ENCODE data around the gene FBXL7. TPM values are rescaled to one million over a fixed set of nuclear protein-coding genes. Genes with fewer than 3 reads are reported as not detected.

FBXL7 gene
- total and polyA plus RNA-seq, 2 of the 8 experiments (the other 6 are each of a cell fraction or from before 2014, with no cell fraction given), result 17.7 to 17.8 TPM

DNA sequence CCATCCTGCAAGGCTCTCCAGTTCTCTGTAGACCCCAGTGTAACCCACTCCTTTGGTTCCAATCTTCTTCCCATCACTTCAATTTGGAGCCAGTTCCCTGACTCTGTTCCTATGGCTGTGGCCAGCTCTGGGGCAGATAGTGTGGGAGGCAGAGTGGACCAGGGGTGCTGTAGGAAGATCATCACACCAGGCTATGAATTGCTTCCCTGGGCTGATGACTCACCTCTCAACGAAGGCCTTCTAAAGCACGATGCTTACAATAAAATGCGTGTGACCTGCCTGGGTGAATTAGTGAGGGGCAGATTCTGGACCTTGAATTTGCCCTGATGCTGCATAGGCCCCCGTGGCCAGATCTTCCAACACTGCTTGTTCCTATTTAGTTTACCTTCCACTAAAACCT, 289.7 kb downstream of the FBXL7 start:
- POLR2A ChIA-PET (ENCODE audit: partially characterized antibody), result no interaction called here
- CTCF ChIA-PET (ENCODE audit: partially characterized antibody), result interaction anchor here (1.5 kb wide), 1 partner anchor 107 kb away, joined by 4 read pairs; no protein-coding TSS in a partner anchor
- H4K20me1 ChIP-seq (replicated peaks in 1 of 2; ENCODE audit: control insufficient read depth in 1 of 2, insufficient read depth in 2 of 2, low read length in 2 of 2), result no peaks in the 10 kb centered on the region
- TF ChIP-seq TEAD4 (IDR thresholded peaks at IDR 0.05; ENCODE audit: low read depth, low read length), result no peak
- no peak for TF ChIP-seq CEBPB (IDR thresholded peaks at IDR 0.05; ENCODE audit: low read depth, low read length)
- no peak for TF ChIP-seq CBX8 (IDR thresholded peaks at IDR 0.05; ENCODE audit: borderline replicate concordance, low read depth, low read length)
- no peak for TF ChIP-seq POU5F1 (IDR thresholded peaks at IDR 0.05; ENCODE audit: low read depth, low read length)
- no peak for TF ChIP-seq POLR2AphosphoS5 (IDR thresholded peaks at IDR 0.05; ENCODE audit: low read depth, low read length)
- no peak for TF ChIP-seq YY1 (IDR thresholded peaks at IDR 0.05; ENCODE audit: low read depth, low read length)
- no peak for TF ChIP-seq GTF2F1 (IDR thresholded peaks at IDR 0.05; ENCODE audit: borderline replicate concordance, low read depth, low read length)
- TF ChIP-seq, protein P1, sequence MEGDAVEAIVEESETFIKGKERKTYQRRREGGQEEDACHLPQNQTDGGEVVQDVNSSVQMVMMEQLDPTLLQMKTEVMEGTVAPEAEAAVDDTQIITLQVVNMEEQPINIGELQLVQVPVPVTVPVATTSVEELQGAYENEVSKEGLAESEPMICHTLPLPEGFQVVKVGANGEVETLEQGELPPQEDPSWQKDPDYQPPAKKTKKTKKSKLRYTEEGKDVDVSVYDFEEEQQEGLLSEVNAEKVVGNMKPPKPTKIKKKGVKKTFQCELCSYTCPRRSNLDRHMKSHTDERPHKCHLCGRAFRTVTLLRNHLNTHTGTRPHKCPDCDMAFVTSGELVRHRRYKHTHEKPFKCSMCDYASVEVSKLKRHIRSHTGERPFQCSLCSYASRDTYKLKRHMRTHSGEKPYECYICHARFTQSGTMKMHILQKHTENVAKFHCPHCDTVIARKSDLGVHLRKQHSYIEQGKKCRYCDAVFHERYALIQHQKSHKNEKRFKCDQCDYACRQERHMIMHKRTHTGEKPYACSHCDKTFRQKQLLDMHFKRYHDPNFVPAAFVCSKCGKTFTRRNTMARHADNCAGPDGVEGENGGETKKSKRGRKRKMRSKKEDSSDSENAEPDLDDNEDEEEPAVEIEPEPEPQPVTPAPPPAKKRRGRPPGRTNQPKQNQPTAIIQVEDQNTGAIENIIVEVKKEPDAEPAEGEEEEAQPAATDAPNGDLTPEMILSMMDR (IDR thresholded peaks at IDR 0.05; ENCODE audit: control extremely low read depth in 1 of 3, insufficient read depth in 1 of 3, low read depth in 1 of 3, low read length in 3 of 3), result no peak
- TF ChIP-seq JUN (IDR thresholded peaks at IDR 0.05; ENCODE audit: low read depth, low read length), result no peak
- no peak for TF ChIP-seq TBP (IDR thresholded peaks at IDR 0.05; ENCODE audit: low read depth, low read length)
- no peak for TF ChIP-seq ZNF274 (IDR thresholded peaks at IDR 0.05; ENCODE audit: borderline replicate concordance, extremely low read depth, low read length)
- no peak for TF ChIP-seq KDM1A (IDR thresholded peaks at IDR 0.05; ENCODE audit: borderline replicate concordance, low read length)
- TF ChIP-seq EP300 (IDR thresholded peaks at IDR 0.05; ENCODE audit: borderline replicate concordance in 1 of 2, low read depth in 2 of 2, low read length in 2 of 2), result no peak

More for the DNA sequence above, 289.7 kb downstream of the FBXL7 start:
- no peak overlapping the region for H3K18ac ChIP-seq (ENCODE audit: extremely low read depth, low read length)
- FAIRE-seq (no peak), DNase-seq (ENCODE audit: low read depth in 1 of 2, low spot score in 2 of 2) (no peak)
- no peak overlapping the region for H2BK5ac ChIP-seq (ENCODE audit: low read depth, low read length)
- no peak overlapping the region for H4K5ac ChIP-seq (ENCODE audit: insufficient read length, low read depth, low read length)
- no peak overlapping the region for H2AFZ ChIP-seq (ENCODE audit: low read length)
- no peak overlapping the region for H3K14ac ChIP-seq (ENCODE audit: insufficient read length)
- no peak overlapping the region for H3K4me3 ChIP-seq (ENCODE audit: extremely low read depth in 1 of 4, insufficient read depth in 2 of 4, low read depth in 3 of 4, low read length in 4 of 4)
- H3K9ac ChIP-seq (replicated peaks in 1 of 4; ENCODE audit: extremely low read depth in 1 of 4, low read depth in 3 of 4, low read length in 3 of 4), result no peak overlapping the region
- no peaks in the 10 kb centered on the region for H3K36me3 ChIP-seq (ENCODE audit: control insufficient read depth in 2 of 4, insufficient read depth in 4 of 4, low read length in 3 of 4)
- H2BK15ac ChIP-seq (ENCODE audit: low read length), result no peak overlapping the region
- H3K23ac ChIP-seq (ENCODE audit: insufficient read length), result no peak overlapping the region
- no peak overlapping the region for H2BK20ac ChIP-seq (ENCODE audit: low read length)
- WGBS, 2 experiments (ENCODE audit: extremely low coverage in 1 of 2, insufficient coverage in 1 of 2, insufficient read length in 1 of 2, insufficient replicate concordance in 2 of 2, low coverage in 1 of 2, low lambda C conversion rate in 2 of 2, missing lambda C conversion rate in 1 of 2), result 85% methylated on average over 4 of the region's 4 CpGs; no CpG with 5 or more reads in 1 of the 2 experiments
- no peak overlapping the region for H4K91ac ChIP-seq (replicated peaks; ENCODE audit: insufficient read length, low read length)
- no peaks in the 10 kb centered on the region for H3K9me3 ChIP-seq (ENCODE audit: insufficient read depth in 2 of 2, low read depth in 1 of 2, low read length in 1 of 2)
- no peaks in the 10 kb centered on the region for H3K27me3 ChIP-seq (replicated peaks in 1 of 4; ENCODE audit: control insufficient read depth in 3 of 4, extremely low read depth in 1 of 4, insufficient read depth in 3 of 4, low read length in 3 of 4)
- peaks cover 0 to 4% (median 3%) of the 10 kb centered on the region in 4 experiments; a peak in 3 of 7 replicates for H3K4me1 ChIP-seq (replicated peaks in 1 of 4; ENCODE audit: control insufficient read depth in 3 of 4, insufficient read depth in 4 of 4, low read length in 3 of 4)
- no peaks in the 10 kb centered on the region for H3K79me2 ChIP-seq (ENCODE audit: control insufficient read depth in 1 of 2, insufficient read depth in 2 of 2, low read length in 2 of 2)
- H3K79me1 ChIP-seq (ENCODE audit: low read depth, low read length), result no peaks in the 10 kb centered on the region
- H2BK12ac ChIP-seq (ENCODE audit: low read depth, low read length), result no peak overlapping the region
- no peaks in the 10 kb centered on the region for H3K23me2 ChIP-seq (ENCODE audit: low read depth, low read length)
- no peak overlapping the region for H3K27ac ChIP-seq (ENCODE audit: low read depth, low read length)
- H3K4me2 ChIP-seq (ENCODE audit: insufficient read depth in 1 of 2, low read depth in 2 of 2, low read length in 2 of 2), result no peak overlapping the region
- no peak overlapping the region for H4K8ac ChIP-seq (ENCODE audit: extremely low read depth, insufficient read depth, low read length)
- no peak overlapping the region for H3K4ac ChIP-seq (replicated peaks; ENCODE audit: insufficient read length, low read depth, low read length)
- H2AK5ac ChIP-seq (ENCODE audit: low read depth, low read length), result no peak overlapping the region
- H2BK120ac ChIP-seq (replicated peaks; ENCODE audit: low read depth, low read length), result no peak overlapping the region
- H3K56ac ChIP-seq (replicated peaks; ENCODE audit: insufficient read length, low read depth, low read length), result no peak overlapping the region

Measured in H1 (cell line).